Measurements from ENCODE around the gene LRRC56. TPM values are rescaled to one million over a fixed set of nuclear protein-coding genes. Genes with fewer than 3 reads are reported as not detected.

LRRC56 gene
- total and polyA plus RNA-seq, 2 of the 13 experiments (the other 11 are each of a cell fraction or from before 2014, with no cell fraction given) = 0.11 to 0.29 TPM

DNA sequence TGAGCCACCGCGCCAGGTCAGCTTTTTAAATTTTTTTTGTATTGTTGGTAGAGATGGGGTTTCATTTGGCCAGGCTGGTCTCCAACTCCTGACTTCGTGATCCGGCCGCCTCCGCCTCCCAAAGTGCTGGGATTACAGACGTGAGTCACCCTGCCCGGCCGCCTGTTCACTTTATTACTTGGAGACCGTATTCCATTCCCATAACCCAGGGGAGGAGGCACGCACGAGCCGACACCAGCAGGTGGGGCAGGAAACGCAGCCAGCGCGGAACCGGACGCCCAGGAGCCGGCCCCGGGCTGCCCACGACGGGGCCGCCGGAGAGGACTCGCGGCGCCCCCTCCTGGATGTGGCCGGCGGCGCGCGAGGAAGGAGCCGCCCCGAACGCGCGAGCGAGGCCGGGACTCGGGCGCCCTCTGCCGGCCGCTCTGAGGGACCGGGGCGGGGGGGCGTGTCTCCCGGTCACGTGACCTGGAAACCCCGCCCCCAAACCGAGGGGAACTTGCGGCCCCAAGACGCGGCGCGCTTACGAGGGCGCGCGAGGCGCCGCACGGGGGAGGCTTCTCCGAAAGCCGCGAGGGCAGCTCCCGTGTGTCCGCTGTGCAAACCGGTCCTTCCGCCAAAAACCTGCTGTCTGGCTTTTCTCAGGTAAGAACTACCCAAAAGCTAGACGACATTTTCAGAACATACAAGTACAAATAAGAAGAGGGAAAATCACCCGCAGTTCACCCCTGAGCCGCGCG, 18.7 kb upstream of the LRRC56 start (continued):
- TF ChIP-seq SMAD1 (CRISPR knock-in tag; IDR thresholded peaks at IDR 0.05; ENCODE audit: borderline replicate concordance, low read depth) (peak; percentile 33; the same call in 1 of the 2 replicates), U2AF2 (IDR thresholded peaks at IDR 0.05; ENCODE audit: low read depth, low read length) (no peak), GTF3A (CRISPR knock-in tag; conservative IDR thresholded peaks at IDR 0.05) (0 out of 2 replicates have a peak, but pooled peaks have one; percentile 52), KAT8 (CRISPR knock-in tag; IDR thresholded peaks at IDR 0.05) (peak; percentile 71; the same call in 1 of the 2 replicates), ZNF24 (IDR thresholded peaks at IDR 0.05) (peak; percentile 22; the same call in 1 of the 2 replicates), ZSCAN29 (CRISPR knock-in tag; conservative IDR thresholded peaks at IDR 0.05) (0 out of 2 replicates have a peak, but pooled peaks have one; percentile 52), ZFY (CRISPR knock-in tag; IDR thresholded peaks at IDR 0.05) (peak; percentile 56), RFX5 (IDR thresholded peaks at IDR 0.05; ENCODE audit: low read depth, low read length) (0 out of 2 replicates have a peak, but pooled peaks have one; percentile 36), ZNF564 (CRISPR knock-in tag; IDR thresholded peaks at IDR 0.05) (0 out of 2 replicates have a peak, but pooled peaks have one; percentile 56), ZNF891 (CRISPR knock-in tag; IDR thresholded peaks at IDR 0.05) (no peak), ZNF333 (CRISPR knock-in tag; IDR thresholded peaks at IDR 0.05; ENCODE audit: borderline replicate concordance) (peak; percentile 59; the same call in 1 of the 2 replicates), KDM2A (CRISPR knock-in tag; IDR thresholded peaks at IDR 0.05; ENCODE audit: borderline replicate concordance, low read depth) (peak; percentile 93), ZMAT3 (CRISPR knock-in tag; conservative IDR thresholded peaks at IDR 0.05) (0 out of 2 replicates have a peak, but pooled peaks have one; percentile 57), ZNF556 (CRISPR knock-in tag; IDR thresholded peaks at IDR 0.05; ENCODE audit: borderline replicate concordance) (peak; percentile 80; the same call in 1 of the 2 replicates), ZNF441 (CRISPR knock-in tag; IDR thresholded peaks at IDR 0.05; ENCODE audit: borderline replicate concordance) (peak; percentile 60; the same call in 1 of the 2 replicates)
- TF ChIP-seq, protein P1, sequence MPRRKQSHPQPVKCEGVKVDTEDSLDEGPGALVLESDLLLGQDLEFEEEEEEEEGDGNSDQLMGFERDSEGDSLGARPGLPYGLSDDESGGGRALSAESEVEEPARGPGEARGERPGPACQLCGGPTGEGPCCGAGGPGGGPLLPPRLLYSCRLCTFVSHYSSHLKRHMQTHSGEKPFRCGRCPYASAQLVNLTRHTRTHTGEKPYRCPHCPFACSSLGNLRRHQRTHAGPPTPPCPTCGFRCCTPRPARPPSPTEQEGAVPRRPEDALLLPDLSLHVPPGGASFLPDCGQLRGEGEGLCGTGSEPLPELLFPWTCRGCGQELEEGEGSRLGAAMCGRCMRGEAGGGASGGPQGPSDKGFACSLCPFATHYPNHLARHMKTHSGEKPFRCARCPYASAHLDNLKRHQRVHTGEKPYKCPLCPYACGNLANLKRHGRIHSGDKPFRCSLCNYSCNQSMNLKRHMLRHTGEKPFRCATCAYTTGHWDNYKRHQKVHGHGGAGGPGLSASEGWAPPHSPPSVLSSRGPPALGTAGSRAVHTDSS (CRISPR knock-in tag; conservative IDR thresholded peaks at IDR 0.05) = no peak
- TF ChIP-seq, protein P2, sequence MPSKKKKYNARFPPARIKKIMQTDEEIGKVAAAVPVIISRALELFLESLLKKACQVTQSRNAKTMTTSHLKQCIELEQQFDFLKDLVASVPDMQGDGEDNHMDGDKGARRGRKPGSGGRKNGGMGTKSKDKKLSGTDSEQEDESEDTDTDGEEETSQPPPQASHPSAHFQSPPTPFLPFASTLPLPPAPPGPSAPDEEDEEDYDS (CRISPR knock-in tag; IDR thresholded peaks at IDR 0.05) = no peak
- TF ChIP-seq, protein P3, sequence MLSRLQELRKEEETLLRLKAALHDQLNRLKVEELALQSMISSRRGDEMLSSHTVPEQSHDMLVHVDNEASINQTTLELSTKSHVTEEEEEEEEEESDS (CRISPR knock-in tag; IDR thresholded peaks at IDR 0.05; ENCODE audit: borderline replicate concordance) = no peak
- TF ChIP-seq, protein P4, sequence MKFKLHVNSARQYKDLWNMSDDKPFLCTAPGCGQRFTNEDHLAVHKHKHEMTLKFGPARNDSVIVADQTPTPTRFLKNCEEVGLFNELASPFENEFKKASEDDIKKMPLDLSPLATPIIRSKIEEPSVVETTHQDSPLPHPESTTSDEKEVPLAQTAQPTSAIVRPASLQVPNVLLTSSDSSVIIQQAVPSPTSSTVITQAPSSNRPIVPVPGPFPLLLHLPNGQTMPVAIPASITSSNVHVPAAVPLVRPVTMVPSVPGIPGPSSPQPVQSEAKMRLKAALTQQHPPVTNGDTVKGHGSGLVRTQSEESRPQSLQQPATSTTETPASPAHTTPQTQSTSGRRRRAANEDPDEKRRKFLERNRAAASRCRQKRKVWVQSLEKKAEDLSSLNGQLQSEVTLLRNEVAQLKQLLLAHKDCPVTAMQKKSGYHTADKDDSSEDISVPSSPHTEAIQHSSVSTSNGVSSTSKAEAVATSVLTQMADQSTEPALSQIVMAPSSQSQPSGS (CRISPR knock-in tag; IDR thresholded peaks at IDR 0.05) = peak; percentile 52; the same call in 1 of the 2 replicates
- TF ChIP-seq, protein P5, sequence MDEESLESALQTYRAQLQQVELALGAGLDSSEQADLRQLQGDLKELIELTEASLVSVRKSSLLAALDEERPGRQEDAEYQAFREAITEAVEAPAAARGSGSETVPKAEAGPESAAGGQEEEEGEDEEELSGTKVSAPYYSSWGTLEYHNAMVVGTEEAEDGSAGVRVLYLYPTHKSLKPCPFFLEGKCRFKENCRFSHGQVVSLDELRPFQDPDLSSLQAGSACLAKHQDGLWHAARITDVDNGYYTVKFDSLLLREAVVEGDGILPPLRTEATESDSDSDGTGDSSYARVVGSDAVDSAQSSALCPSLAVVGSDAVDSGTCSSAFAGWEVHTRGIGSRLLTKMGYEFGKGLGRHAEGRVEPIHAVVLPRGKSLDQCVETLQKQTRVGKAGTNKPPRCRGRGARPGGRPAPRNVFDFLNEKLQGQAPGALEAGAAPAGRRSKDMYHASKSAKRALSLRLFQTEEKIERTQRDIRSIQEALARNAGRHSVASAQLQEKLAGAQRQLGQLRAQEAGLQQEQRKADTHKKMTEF (CRISPR knock-in tag; IDR thresholded peaks at IDR 0.05) = 0 out of 2 replicates have a peak, but pooled peaks have one; percentile 23
- TF ChIP-seq, protein P6, sequence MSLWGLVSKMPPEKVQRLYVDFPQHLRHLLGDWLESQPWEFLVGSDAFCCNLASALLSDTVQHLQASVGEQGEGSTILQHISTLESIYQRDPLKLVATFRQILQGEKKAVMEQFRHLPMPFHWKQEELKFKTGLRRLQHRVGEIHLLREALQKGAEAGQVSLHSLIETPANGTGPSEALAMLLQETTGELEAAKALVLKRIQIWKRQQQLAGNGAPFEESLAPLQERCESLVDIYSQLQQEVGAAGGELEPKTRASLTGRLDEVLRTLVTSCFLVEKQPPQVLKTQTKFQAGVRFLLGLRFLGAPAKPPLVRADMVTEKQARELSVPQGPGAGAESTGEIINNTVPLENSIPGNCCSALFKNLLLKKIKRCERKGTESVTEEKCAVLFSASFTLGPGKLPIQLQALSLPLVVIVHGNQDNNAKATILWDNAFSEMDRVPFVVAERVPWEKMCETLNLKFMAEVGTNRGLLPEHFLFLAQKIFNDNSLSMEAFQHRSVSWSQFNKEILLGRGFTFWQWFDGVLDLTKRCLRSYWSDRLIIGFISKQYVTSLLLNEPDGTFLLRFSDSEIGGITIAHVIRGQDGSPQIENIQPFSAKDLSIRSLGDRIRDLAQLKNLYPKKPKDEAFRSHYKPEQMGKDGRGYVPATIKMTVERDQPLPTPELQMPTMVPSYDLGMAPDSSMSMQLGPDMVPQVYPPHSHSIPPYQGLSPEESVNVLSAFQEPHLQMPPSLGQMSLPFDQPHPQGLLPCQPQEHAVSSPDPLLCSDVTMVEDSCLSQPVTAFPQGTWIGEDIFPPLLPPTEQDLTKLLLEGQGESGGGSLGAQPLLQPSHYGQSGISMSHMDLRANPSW (CRISPR knock-in tag; IDR thresholded peaks at IDR 0.05; ENCODE audit: borderline replicate concordance) = no peak
